AG08396 (cell line): ENCODE measurements around the gene RNF223.
A peak's percentile ranks its signal among the peaks of the same experiment; 100 is the strongest.

Experiments used
- DNase-seq: peaks from one replicate; pipeline ENCODE4 v3.0.0; 2012; ENCODE audit warnings: low spot score, mixed read lengths

RNF223 gene

GRCh38 chr1:1026599-1027413, 47.3 kb downstream of the RNF223 start:
- DNase-seq, result no peak

GRCh38 chr1:1025730-1026129, 48.4 kb downstream of the RNF223 start:
- DNase-seq, result no peak

- no peak for DNase-seq
Observed at GRCh38 chr1:1024771-1025699, 49.1 kb downstream of the RNF223 start.

GRCh38 chr1:1024149-1024770, 49.8 kb downstream of the RNF223 start:
- DNase-seq, result no peak

GRCh38 chr1:1023700-1024099, 50.4 kb downstream of the RNF223 start:
- no peak for DNase-seq

- no peak for DNase-seq
Observed at GRCh38 chr1:1022302-1023009, 51.6 kb downstream of the RNF223 start.

GRCh38 chr1:1021920-1022259, 52.2 kb downstream of the RNF223 start:
- no peak for DNase-seq

GRCh38 chr1:1021010-1021919, 52.8 kb downstream of the RNF223 start:
- peak; percentile 84 for DNase-seq
